LNCaP clone FGC (cell line): ENCODE results near the gene ADPRS.
A peak's percentile ranks its signal among the peaks of the same experiment; 100 is the strongest.

Source experiments
- DNase-seq: peaks from one replicate; pipeline ENCODE4 v3.0.0-alpha.2; 2011; ENCODE audit warnings: low read depth
- H3K4me3 ChIP-seq: 2 replicates; pipeline ENCODE4 v1.5.1; 2011; ENCODE audit warnings: mild to moderate bottlenecking, low read depth, low read length, control low read depth
- CTCF ChIP-seq: IDR thresholded peaks from 2 replicates; pipeline ENCODE4 v1.5.1; 2012; ENCODE audit warnings: mild to moderate bottlenecking; ENCODE audit not compliant: control insufficient read depth, insufficient read depth; ENCODE audit errors: extremely low read depth

Gene ADPRS

GRCh38 chr1:36132029-36132428, 43.3 kb downstream of the ADPRS start:
- no peak for TF ChIP-seq CTCF
- H3K4me3 ChIP-seq, result no peak overlapping the region
- DNase-seq, result no peak

- DNase-seq, result no peak
Observed at GRCh38 chr1:36133484-36133883, 44.8 kb downstream of the ADPRS start.

GRCh38 chr1:36134031-36134430, 45.3 kb downstream of the ADPRS start:
- TF ChIP-seq CTCF, result no peak
- no peak for DNase-seq
- no peak overlapping the region for H3K4me3 ChIP-seq

More at GRCh38 chr1:36133484-36133883, 44.8 kb downstream of the ADPRS start:
- no peak overlapping the region for H3K4me3 ChIP-seq
- no peak for TF ChIP-seq CTCF

- peak; percentile 46 for TF ChIP-seq CTCF
- DNase-seq, result no peak
- H3K4me3 ChIP-seq, result no peak overlapping the region
Observed at GRCh38 chr1:36134505-36135329, 46.0 kb downstream of the ADPRS start.

- no peak overlapping the region for H3K4me3 ChIP-seq
- TF ChIP-seq CTCF, result no peak
- no peak for DNase-seq
Observed at GRCh38 chr1:36135330-36135667, 46.6 kb downstream of the ADPRS start.

GRCh38 chr1:36135796-36136195, 47.1 kb downstream of the ADPRS start:
- H3K4me3 ChIP-seq, result no peak overlapping the region
- DNase-seq, result no peak
- TF ChIP-seq CTCF, result no peak

GRCh38 chr1:36136535-36136934, 47.8 kb downstream of the ADPRS start:
- no peak for TF ChIP-seq CTCF
- no peak for DNase-seq
- no peak overlapping the region for H3K4me3 ChIP-seq
